Parathyroid adenoma (tissue), 2 donors: ENCODE measurements around the gene SLC2A4RG.

Source experiments
- H2AFZ ChIP-seq: fragments of 300-600 bp; sonication (generic); one replicate; pipeline ENCODE4 v1.7.0; 2017; ENCODE audit warnings: antibody characterized with exemption, mild to moderate bottlenecking
- H3K27ac ChIP-seq: fragments of 300-600 bp; sonication (generic); one replicate; pipeline ENCODE4 v1.7.0; 2017
- H3K27me3 ChIP-seq: fragments of 300-600 bp; sonication (generic); one replicate; pipeline ENCODE4 v1.7.0; 2017; ENCODE audit warnings: low read length; ENCODE audit not compliant: control insufficient read depth, insufficient read depth
- H3K36me3 ChIP-seq: fragments of 300-600 bp; sonication (generic); one replicate; pipeline ENCODE4 v1.7.0; 2017; ENCODE audit warnings: low read length; ENCODE audit not compliant: control insufficient read depth, insufficient read depth
- H3K4me1 ChIP-seq: fragments of 300-600 bp; sonication (generic); one replicate; pipeline ENCODE4 v1.7.0; 2017; ENCODE audit warnings: control low read depth
- H3K4me2 ChIP-seq: fragments of 300-600 bp; sonication (generic); one replicate; pipeline ENCODE4 v1.7.0; 2017; ENCODE audit warnings: low read length
- H3K4me3 ChIP-seq: fragments of 300-600 bp; sonication (generic); one replicate; pipeline ENCODE4 v1.7.0; 2017; ENCODE audit warnings: low read depth, low read length
- H3K79me2 ChIP-seq: fragments of 300-600 bp; sonication (generic); one replicate; pipeline ENCODE4 v1.7.0; 2017; ENCODE audit warnings: control low read depth
- H3K9ac ChIP-seq: fragments of 300-600 bp; sonication (generic); one replicate; pipeline ENCODE4 v1.7.0; 2017; ENCODE audit warnings: mild to moderate bottlenecking
- H3K9me3 ChIP-seq: fragments of 300-600 bp; sonication (generic); one replicate; pipeline ENCODE4 v1.7.0; 2017; ENCODE audit warnings: low read length; ENCODE audit not compliant: control insufficient read depth
- TF ChIP-seq, protein P1 (sequence below): fragments of 300-600 bp; sonication (generic); IDR thresholded peaks from one replicate; pipeline ENCODE4 v1.7.0; 2017; ENCODE audit warnings: antibody characterized with exemption, mild to moderate bottlenecking
- donor health status: primary hyperparathyroidism.

Gene SLC2A4RG

DNA sequence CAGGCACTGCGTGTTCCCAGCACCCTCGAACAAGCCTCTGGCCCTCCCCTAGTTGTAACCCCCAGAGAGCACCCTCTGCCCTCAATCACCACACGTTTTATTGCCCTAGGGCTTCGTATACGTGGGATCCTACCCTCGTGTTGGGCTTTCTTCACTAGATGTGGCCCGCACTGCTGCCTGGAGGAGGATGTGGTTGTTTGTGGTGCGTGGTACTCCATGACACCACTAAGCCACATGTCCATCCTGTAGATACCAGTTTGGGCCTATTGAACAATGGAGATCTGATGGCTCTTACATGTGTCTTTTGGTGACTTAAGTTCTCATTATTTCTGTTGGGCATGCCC, 17.0 kb downstream of the SLC2A4RG start:
- H3K27ac ChIP-seq: no peak overlapping the region
- peaks cover 3% of the 10 kb centered on the region for H3K79me2 ChIP-seq
- no peak overlapping the region for H3K4me2 ChIP-seq
- no peak overlapping the region for H2AFZ ChIP-seq
- H3K27me3 ChIP-seq: no peaks in the 10 kb centered on the region
- no peak overlapping the region for H3K4me3 ChIP-seq
- H3K36me3 ChIP-seq: no peaks in the 10 kb centered on the region
- no peaks in the 10 kb centered on the region for H3K4me1 ChIP-seq
- no peaks in the 10 kb centered on the region for H3K9me3 ChIP-seq
- H3K9ac ChIP-seq: no peak overlapping the region
- TF ChIP-seq, protein P1, sequence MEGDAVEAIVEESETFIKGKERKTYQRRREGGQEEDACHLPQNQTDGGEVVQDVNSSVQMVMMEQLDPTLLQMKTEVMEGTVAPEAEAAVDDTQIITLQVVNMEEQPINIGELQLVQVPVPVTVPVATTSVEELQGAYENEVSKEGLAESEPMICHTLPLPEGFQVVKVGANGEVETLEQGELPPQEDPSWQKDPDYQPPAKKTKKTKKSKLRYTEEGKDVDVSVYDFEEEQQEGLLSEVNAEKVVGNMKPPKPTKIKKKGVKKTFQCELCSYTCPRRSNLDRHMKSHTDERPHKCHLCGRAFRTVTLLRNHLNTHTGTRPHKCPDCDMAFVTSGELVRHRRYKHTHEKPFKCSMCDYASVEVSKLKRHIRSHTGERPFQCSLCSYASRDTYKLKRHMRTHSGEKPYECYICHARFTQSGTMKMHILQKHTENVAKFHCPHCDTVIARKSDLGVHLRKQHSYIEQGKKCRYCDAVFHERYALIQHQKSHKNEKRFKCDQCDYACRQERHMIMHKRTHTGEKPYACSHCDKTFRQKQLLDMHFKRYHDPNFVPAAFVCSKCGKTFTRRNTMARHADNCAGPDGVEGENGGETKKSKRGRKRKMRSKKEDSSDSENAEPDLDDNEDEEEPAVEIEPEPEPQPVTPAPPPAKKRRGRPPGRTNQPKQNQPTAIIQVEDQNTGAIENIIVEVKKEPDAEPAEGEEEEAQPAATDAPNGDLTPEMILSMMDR: no peak

DNA sequence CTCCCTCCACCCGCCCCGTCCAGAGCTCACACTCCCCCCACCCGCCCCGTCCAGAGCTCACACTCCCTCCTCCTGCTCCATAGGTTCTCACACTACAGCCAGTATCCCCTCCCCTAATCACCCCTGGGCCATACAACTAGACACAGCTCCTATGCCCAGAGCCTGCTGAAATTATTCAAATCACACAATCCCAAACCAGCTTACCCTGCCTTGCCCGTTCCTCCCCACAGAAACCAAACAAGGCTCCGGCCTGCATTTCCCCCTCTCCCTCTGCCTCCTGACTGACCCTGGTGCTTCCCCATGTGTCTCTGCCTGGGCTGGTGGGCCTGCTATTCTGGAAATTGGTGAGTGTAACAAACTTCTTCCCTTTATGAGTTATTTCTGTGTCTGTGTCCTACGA, 18.6 kb downstream of the SLC2A4RG start:
- no peak overlapping the region for H3K4me3 ChIP-seq
- H3K4me1 ChIP-seq: no peaks in the 10 kb centered on the region
- H3K9me3 ChIP-seq: no peaks in the 10 kb centered on the region
- peaks cover 3% of the 10 kb centered on the region for H3K79me2 ChIP-seq
- H3K9ac ChIP-seq: no peak overlapping the region
- no peak overlapping the region for H3K4me2 ChIP-seq
- no peaks in the 10 kb centered on the region for H3K36me3 ChIP-seq
- TF ChIP-seq, protein P1: no peak
- H2AFZ ChIP-seq: no peak overlapping the region
- H3K27me3 ChIP-seq: no peaks in the 10 kb centered on the region
- H3K27ac ChIP-seq: no peak overlapping the region

DNA sequence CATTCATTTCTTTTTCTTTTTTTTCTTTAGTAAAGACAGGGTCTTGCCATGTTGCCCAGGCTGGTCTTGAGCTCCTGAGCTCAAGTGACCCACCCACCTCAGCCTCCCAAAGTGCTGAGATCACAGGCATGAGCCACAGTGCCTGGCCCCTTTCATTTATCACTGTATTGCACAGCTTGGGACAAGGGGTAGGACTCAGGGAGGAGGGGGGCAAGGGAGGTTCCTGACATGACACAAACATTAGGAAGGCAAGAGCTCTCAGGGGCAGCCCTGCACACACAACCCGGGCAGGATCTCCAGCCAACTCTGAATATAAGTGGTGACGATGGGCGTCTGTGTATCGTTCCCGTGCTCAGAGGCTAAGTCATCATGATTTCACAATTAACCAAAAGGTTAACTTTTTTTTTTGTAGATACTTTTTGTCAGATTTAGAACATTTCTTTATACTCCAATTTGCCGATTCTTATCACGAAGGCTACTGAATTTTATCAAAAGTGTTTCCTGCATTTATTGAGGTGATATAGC, 19.9 kb downstream of the SLC2A4RG start:
- no peak overlapping the region for H3K27ac ChIP-seq
- H3K79me2 ChIP-seq: no peaks in the 10 kb centered on the region
- H3K4me2 ChIP-seq: no peak overlapping the region

DNA sequence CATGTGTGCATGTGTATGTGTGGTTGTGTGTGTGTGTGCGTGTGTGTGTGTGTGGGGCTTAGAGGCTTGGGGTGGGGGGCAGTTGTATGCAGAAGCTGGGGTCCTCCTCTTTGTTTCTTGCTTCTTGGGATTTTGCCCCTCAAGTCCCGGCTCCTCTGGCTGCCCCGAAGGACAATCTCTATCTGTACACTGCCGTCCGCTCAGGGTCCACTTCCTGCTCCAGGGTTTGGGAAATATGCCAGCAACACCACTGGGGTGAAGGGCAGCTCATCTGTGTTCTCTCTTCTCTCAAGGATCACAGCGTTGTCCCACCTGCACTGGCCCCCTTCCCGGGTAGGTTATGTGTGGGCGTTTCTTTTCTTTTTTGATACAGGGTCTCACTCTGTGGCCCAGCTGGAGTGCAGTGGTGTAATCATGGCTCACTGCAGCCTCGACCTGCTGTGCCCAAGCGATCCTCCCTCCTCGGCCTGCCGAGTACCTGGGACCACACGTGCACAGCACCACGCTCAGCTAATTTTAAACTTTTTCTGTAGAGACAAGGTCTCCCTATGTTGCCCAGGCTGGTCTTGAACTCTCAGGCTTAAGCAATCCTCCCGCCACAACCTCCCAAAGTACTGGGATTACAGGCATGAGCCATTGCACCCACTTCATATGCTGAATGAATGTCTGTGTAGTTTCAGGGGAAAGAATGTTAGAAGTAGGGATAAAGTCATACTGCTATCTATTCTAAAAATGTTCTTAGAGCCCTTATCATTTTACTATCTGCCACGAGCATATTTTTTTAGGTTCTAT, 25.7 kb downstream of the SLC2A4RG start:
- no peak overlapping the region for H3K4me2 ChIP-seq
- no peaks in the 10 kb centered on the region for H3K27me3 ChIP-seq
- no peak overlapping the region for H3K9ac ChIP-seq
- no peak overlapping the region for H3K4me3 ChIP-seq
- peaks cover 20% of the 10 kb centered on the region for H3K79me2 ChIP-seq
- no peaks in the 10 kb centered on the region for H3K9me3 ChIP-seq
- no peak overlapping the region for H3K27ac ChIP-seq
- H3K36me3 ChIP-seq: no peaks in the 10 kb centered on the region
- no peaks in the 10 kb centered on the region for H3K4me1 ChIP-seq
- TF ChIP-seq, protein P1: no peak
- H2AFZ ChIP-seq: no peak overlapping the region

More for the DNA sequence above, 19.9 kb downstream of the SLC2A4RG start:
- Histone ChIP-seq H3K36me3 (no peaks in the 10 kb centered on the region), H3K9me3 (no peaks in the 10 kb centered on the region), H3K27me3 (no peaks in the 10 kb centered on the region), H3K4me3 (no peak overlapping the region), H3K9ac (no peak overlapping the region), H3K4me1 (no peaks in the 10 kb centered on the region), H2AFZ (no peak overlapping the region)
- TF ChIP-seq, protein P1: no peak

DNA sequence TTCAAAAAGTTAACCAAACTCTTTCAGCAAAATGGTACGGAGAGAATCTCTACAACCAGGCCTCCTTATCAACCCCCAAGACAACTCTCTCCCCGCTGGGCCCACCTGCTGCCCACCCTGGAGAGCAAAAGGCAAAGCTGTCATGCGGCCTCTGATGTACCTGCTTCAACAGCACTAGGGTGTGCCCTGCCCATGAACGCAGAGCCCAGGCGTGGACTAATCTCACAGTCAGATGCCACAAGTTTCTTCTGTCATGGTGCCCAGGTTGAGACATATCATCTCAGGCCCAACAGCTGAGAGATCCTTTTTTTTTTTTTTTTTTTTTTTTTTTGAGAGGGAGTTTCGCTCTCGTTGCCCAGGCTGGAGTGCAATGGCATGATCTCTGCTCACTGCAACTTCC, 26.3 kb downstream of the SLC2A4RG start:
- no peak overlapping the region for H3K4me2 ChIP-seq
- H2AFZ ChIP-seq: no peak overlapping the region
- no peaks in the 10 kb centered on the region for H3K4me1 ChIP-seq
- H3K79me2 ChIP-seq: peaks cover 23% of the 10 kb centered on the region
- H3K4me3 ChIP-seq: no peak overlapping the region
- no peak overlapping the region for H3K27ac ChIP-seq
- no peaks in the 10 kb centered on the region for H3K9me3 ChIP-seq
- TF ChIP-seq, protein P1: no peak
- no peak overlapping the region for H3K9ac ChIP-seq
- no peaks in the 10 kb centered on the region for H3K27me3 ChIP-seq
- H3K36me3 ChIP-seq: no peaks in the 10 kb centered on the region
